GM10266 (cell line): Measurements from ENCODE around the gene HTRA2.

Source experiments
- DNase-seq: peaks from one replicate; pipeline ENCODE4 v3.0.0; 2012; ENCODE audit errors: extremely low spot score
- TF ChIP-seq, protein P1 (sequence below): IDR thresholded peaks from 2 replicates; pipeline ENCODE4 v1.5.1; 2012; ENCODE audit warnings: mild to moderate bottlenecking, low read depth; ENCODE audit not compliant: control insufficient read depth, insufficient read depth; ENCODE audit errors: missing control alignments

HTRA2 gene

DNA sequence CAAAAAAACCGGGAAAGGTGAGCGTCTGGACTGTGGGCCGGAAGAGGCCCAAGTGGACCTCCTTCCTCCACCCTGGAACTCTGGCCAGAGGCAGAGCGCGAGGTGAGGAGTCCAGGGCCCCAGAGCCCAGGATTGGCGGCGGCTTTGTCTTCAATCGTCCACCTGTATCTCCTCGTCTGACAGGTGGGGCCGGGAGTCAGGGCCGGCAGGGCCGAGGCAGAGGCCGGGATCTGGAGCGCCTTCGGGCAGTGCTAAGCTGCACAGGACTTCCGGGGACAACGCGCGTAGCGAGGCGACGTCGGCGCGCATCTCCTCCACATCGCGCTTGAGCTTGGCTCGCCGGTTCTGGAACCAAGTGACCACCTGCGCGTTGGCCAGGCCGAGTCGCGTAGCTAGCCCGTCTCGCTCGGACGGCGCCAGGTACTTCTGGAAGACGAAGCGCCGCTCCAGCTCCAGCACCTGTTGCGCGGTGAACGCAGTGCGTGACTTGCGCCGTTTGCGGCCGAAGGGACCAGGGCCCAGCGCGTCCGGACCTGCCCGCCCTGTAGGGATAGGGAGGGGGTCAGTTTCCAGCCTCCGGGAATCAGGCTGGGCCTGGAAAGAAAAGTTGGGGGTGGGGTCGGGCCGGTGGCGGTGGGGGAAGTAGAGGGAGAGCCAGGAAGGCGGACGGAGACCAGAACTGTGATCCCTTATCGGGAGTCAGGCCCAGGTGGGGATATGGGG is 31.8 kb upstream of the HTRA2 start:
- TF ChIP-seq, protein P1, sequence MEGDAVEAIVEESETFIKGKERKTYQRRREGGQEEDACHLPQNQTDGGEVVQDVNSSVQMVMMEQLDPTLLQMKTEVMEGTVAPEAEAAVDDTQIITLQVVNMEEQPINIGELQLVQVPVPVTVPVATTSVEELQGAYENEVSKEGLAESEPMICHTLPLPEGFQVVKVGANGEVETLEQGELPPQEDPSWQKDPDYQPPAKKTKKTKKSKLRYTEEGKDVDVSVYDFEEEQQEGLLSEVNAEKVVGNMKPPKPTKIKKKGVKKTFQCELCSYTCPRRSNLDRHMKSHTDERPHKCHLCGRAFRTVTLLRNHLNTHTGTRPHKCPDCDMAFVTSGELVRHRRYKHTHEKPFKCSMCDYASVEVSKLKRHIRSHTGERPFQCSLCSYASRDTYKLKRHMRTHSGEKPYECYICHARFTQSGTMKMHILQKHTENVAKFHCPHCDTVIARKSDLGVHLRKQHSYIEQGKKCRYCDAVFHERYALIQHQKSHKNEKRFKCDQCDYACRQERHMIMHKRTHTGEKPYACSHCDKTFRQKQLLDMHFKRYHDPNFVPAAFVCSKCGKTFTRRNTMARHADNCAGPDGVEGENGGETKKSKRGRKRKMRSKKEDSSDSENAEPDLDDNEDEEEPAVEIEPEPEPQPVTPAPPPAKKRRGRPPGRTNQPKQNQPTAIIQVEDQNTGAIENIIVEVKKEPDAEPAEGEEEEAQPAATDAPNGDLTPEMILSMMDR: no peak
- peak; percentile 47 for DNase-seq

DNA sequence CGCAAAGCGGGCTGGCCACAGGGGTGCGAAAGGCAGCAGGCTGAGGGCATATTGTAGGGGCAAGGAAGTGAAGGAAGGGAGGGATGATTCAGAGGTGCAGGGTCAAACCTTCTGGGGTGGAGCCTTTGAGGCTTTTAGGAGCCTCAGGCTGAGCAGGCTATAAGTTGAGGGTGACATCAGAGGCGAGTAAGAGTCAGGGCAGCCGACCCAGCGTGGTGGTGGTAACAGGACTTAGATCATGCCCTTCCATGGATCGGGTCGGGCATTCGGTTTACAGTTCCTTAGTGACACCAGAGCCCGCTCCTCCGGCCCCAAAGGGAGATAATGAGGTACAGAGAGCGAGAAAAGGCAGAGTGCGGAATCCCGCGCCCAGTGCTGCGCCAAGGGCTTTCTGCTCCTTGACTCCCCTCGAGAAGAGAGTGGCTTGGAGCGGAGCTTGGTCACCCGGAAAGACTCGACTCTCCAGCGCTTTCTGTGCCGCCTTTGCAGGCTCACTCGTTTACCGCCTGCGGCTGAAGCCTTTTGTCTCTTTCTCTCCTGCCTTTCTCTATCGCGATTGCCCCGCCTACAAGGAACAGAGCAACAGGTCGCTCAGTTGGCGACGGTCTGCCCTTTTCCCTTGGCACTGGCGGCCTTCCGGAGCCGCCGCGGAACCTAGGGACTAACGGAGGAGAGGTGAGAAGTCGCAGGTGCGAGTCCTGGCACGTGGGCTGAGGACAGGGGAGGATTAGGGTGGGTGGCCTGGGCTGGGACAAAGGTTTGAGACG is 31.1 kb upstream of the HTRA2 start:
- peak; percentile 47 for DNase-seq
- TF ChIP-seq, protein P1: no peak

DNA sequence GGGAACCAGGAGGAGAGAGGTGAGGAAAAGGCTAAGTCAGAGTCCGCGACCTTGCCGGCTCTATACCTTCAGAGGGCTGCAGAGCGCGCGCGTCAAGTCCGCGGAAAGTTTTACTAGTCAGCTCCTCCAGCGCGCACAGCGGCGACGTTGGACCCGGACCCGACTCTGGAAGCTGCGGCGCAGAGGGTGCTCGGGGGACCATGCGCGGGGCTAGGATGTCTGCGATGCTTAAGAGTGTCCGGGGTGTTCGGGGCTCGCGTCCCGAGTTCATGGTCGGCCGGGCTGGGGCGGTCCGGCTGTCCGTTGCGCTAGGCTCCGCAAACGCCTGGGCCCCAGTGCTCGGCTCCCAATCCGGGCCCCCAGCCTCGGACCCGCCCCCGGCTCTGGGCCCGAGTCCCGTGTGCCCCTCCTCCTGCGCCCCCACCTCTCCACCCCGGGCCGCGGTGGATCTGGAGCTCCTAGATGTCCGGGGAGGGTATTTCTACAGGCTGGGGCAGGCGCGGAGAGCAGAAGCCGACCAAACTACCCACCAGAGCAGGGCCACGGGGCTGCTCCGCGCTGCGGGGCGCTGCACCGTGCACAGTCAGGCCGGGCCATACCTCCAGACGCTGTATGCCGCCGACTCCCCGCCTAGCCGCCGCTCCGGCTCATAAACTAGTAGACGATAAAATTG is 30.3 kb upstream of the HTRA2 start, which contains the start of gene LBX2:
Gene LBX2 (minus strand): TSS at position 337 of the 673 bp plus-strand sequence. CDS start 66 bp downstream, at position 271.
- TF ChIP-seq, protein P1: no peak
- no peak for DNase-seq

DNA sequence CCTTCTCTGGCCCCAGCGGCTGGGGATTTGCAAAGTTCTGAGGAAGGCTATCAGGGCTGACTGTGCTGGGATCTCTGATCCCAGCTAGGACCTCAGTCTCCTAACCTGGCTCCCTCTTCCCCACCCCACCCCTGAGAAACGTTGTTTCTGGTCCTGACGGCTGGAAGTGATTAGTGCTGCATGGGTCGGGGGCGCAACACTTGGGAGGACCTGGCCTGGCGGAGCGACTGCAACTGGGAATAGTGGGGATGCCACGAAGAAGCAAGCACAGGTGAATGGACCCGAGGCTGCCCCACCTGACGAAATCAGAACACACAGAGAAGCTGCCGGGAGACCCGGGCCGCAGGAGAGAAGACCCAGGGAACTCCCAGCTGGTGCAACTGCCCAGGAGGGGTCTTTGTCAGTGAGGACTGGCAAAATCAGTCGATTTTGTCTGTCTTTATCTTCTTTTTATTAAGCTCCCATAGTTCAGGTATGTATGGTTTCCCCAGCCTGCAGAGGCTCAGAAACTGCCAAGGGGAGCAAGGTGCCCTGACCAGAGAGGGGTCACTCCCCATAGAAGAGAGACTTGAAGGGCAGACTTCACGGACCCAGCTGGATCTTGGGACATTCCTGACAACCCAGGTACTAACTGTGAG is 29.7 kb upstream of the HTRA2 start:
- TF ChIP-seq, protein P1: no peak
- DNase-seq: no peak

DNA sequence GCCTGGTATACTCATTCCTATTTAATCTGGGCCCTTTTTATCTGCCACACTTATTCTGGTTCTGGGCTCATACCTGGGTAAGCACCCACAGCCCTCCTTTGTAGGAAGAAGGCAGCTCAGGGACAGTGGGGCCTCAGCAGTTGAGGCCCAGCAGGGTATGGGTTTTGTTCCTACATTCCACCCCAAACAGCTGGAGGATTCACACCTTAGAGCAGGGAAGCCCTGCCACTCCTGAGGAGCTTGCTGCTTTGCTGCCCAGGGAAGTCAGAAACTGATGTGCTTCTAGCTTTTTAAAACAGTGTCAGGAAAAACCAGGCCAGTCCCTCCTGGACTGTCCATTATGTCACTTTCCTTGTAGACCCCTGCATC is 29.2 kb upstream of the HTRA2 start:
- no peak for DNase-seq
- TF ChIP-seq, protein P1: no peak

DNA sequence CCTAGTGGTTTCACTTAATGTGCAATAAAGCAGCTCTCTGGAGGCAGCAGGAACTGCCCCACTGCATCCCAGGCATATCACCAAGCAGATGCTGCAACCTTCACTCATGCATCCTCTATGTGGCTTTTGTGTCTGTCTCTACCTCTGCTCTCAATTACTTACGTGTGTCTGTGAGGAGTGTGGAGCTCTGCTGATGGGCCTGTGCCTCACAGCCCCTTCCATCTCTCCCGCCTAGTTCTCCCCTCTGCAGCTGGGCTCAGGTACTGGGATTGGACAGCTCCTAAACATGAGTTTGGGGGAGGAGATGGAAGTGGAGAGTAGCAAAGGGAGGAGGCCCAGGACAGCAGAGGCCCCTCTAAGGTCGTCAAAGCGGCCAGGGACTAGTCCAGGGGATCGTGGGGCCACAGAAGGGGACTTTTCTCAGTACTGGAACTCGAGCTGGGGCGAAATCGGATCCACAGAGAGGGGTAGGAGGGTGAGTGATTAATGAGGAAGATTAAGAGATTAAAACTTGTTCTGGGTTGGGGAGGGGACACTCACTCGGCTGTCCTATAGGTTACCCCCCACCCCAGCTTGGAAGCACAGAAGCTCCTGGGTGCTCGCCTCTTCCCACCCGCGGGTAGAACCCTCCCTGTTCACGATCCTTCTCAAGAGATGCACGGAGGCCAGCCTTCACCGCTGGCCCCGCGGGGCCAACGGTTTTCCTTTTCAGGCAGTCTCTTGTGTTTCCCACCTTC is 28.2 kb upstream of the HTRA2 start:
- TF ChIP-seq, protein P1: no peak
- DNase-seq: no peak
